SJCRH30 (cell line): ENCODE measurements around the gene CSDE1. TPM values are rescaled to one million over a fixed set of nuclear protein-coding genes. Genes with fewer than 3 reads are reported as not detected.

Source experiments
- DNase-seq, 2 experiments: peaks; one replicate each; pipeline ENCODE4 v3.0.0-alpha.2; 2015 to 2020
- H3K27ac ChIP-seq: fragments of 250-450 bp; sonication (Bioruptor Pico); 2 replicates; pipeline ENCODE4 v1.5.1; 2020; ENCODE audit warnings: mild to moderate bottlenecking, moderate library complexity
- H3K27me3 ChIP-seq: fragments of 250-450 bp; sonication (Bioruptor Pico); 2 replicates; pipeline ENCODE4 v1.5.1; 2020; ENCODE audit warnings: mild to moderate bottlenecking, moderate library complexity
- H3K36me3 ChIP-seq: fragments of 250-450 bp; sonication (Bioruptor Pico); 2 replicates; pipeline ENCODE4 v1.5.1; 2020; ENCODE audit warnings: mild to moderate bottlenecking, moderate library complexity
- H3K4me1 ChIP-seq: fragments of 250-450 bp; sonication (Bioruptor Pico); 2 replicates; pipeline ENCODE4 v1.5.1; 2020; ENCODE audit warnings: mild to moderate bottlenecking, moderate library complexity
- H3K4me3 ChIP-seq: fragments of 250-450 bp; sonication (Bioruptor Pico); 2 replicates; pipeline ENCODE4 v1.5.1; 2020; ENCODE audit warnings: mild to moderate bottlenecking, moderate library complexity
- H3K9me3 ChIP-seq: fragments of 250-450 bp; sonication (Bioruptor Pico); replicated peaks from 2 replicates; pipeline ENCODE4 v1.5.1; 2020; ENCODE audit warnings: mild to moderate bottlenecking, moderate library complexity
- total RNA-seq: library from RNA; depleted of rRNA; stranded (reverse); fragments of >200 nt; shearing (Covaris generic); gene quantifications from 2 replicates; pipeline ENCODE4 v1.2.3, GENCODE V29; 2014; rRNA removed

CSDE1 gene
- total RNA-seq, 1 experiment from 2014 or later, result 704 TPM

DNA sequence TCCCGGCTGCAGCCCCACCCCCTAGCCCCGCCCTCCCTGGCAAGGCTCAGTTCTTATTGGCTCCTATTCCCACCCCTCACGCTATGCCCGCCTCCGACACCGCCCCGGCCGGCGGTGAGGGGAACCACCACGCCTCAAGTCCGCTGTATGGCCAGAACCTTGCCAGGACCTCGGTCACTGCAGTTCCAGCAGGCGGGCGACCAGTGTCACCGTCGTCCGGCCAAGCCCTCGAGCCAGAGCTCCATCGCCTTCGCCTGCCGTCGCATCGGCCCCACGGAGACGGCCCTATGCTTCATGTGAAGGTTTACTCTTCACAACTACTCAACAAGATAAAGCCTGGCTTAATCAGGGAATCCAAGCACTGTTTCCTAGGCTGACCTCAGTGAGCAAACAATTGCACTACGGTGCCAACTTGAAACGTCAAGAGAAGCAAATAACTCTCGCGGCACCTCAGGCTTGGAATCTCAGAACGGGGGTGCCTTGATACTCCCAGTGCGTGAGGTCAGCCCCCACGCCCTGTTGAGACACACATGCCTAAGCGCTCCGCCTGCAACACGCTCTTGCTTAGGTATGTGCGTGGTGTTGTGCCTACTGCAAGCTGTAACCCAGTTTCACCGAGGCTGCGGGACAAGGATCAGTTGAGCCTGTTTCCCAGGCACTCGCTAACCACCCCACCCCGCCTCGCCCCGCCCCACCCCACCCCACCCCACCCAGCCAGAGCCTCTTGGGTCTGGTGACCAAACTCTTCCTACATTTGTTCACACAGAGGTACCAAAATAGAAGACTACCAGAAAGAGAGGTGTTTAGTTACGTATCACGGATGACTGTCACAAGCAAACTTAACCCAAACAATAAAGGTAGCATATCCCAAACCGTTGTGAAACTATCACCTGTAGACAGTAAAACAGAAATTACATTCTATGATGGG, 87.4 kb downstream of the CSDE1 start:
- Histone ChIP-seq H3K36me3 (no peaks in the 10 kb centered on the region), H3K4me1 (no peaks in the 10 kb centered on the region), H3K27me3 (no peaks in the 10 kb centered on the region), H3K4me3 (peak overlapping the region; percentile 71), H3K27ac (no peak overlapping the region), H3K9me3 (no peaks in the 10 kb centered on the region)
- DNase-seq, result peak; percentile 82 to 85

DNA sequence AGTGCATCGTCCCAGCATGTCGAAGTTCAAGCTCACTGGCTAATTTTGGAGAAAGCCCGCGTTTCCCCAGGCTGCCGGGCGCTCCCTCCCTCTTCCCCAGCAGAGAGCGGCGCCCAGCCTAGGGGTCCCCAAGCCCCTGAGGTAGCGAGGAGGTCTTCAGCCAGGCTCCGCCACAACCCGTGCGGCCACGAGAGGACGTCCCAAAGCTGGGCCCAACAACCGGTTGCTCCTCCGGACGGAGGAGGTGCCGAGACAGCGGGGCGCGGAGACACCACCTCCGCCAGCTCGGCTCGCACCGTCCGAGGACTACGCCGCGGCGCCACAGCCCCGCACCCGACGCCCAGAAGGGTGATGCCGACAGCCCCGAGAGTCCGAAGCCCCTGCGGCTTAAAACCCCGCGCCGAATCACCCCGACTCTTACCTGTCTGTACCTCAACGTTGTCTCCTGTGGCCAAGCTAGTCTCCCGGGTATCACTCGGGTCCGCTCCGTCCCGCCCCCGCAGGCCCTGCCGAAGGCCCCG, 88.2 kb downstream of the CSDE1 start, which contains the start of gene DENND2C:
DENND2C (minus strand) TSS at position 488 of the 521 bp plus-strand sequence. CDS start 44,065 bp downstream, outside the sequence.
- H3K27me3 ChIP-seq, result no peaks in the 10 kb centered on the region
- no peak within 1 kb of the TSS for H3K27ac ChIP-seq
- H3K36me3 ChIP-seq, result no peaks in the 10 kb centered on the region
- H3K4me3 ChIP-seq, result peak within 1 kb of the TSS; percentile 71
- no peak for DNase-seq
- H3K9me3 ChIP-seq, result no peaks in the 10 kb centered on the region
- no peaks in the 10 kb centered on the region for H3K4me1 ChIP-seq

DNA sequence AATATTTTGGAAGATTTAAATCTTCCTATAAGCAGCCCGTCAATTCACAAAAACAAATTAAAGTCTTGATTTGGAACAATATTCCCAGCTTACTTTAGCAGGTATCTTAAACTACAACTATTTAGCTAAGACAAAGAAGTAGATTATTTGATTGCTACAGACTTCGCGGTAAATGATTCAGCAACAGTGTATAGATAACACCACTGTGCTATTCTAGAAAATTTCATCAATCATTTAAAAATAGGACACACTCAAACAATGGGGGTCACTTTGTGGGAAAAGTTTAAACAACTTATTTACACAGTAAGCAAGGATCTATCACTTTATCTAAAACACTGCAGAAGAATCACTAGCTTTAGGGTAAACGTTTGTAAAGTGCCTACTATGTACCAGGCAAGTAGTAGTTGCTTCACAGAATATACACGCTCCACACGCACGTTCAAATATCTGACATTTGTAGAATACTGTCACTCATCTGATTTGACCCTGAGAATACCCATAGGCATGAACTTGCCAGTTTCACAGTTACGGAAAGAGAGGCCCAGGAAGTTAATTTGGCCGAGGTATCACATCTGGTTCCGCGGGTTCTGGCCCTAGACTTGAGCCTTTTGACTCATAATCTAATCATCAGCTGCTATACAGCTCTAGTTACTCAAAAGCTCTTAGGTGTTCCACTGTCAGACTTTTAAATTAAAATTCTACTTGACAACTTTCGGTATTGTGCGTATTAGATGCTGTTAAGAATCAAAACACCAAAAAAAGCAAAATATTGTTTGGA, 88.8 kb downstream of the CSDE1 start:
- Histone ChIP-seq H3K4me3 (peak overlapping the region; percentile 71), H3K9me3 (no peaks in the 10 kb centered on the region), H3K27ac (no peak overlapping the region), H3K4me1 (no peaks in the 10 kb centered on the region), H3K36me3 (no peaks in the 10 kb centered on the region), H3K27me3 (no peaks in the 10 kb centered on the region)
- no peak for DNase-seq

DNA sequence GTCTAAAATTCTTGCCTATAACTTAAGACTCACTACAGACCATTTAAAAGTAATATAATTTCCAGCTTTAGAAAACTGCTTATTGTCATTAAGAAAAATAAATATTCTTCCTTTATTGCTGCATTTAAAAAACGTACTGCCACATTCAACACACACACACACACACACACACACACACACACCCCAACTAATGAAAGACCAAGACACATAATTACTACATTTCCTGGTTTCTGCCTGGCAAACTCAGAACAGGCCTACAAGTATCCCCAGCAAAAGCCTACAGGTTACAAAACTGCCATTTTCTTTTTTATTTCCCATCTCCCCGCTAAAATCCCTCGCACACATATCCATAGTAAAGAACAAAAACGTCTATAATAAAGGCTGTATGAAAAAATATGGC, 89.4 kb downstream of the CSDE1 start:
- H3K4me1 ChIP-seq, result no peaks in the 10 kb centered on the region
- H3K4me3 ChIP-seq, result no peak overlapping the region
- H3K9me3 ChIP-seq, result no peaks in the 10 kb centered on the region
- H3K36me3 ChIP-seq, result no peaks in the 10 kb centered on the region
- no peak overlapping the region for H3K27ac ChIP-seq
- DNase-seq, result no peak
- no peaks in the 10 kb centered on the region for H3K27me3 ChIP-seq

DNA sequence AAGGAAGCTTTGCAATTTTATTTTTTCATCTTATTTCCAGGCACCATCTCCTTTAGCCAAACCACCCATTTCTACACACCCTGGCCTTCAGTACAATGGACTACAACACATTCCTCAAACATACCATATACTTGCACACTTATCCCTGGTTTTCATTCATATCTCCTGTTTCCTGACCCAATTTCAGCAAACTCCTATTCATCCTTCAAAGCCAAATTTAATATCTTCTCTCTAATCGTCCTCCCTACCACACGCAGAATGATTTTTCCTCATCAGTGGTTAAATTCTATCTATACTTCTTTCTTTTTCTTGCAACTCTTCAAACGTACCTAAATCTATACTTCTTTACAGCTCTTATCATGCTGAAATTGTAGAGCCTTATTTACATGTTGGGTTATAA, 90.8 kb downstream of the CSDE1 start:
- DNase-seq, result no peak

More for the DNA sequence above, 90.8 kb downstream of the CSDE1 start:
- Histone ChIP-seq H3K36me3 (no peaks in the 10 kb centered on the region), H3K27me3 (no peaks in the 10 kb centered on the region), H3K27ac (no peak overlapping the region), H3K4me3 (no peak overlapping the region), H3K4me1 (no peaks in the 10 kb centered on the region), H3K9me3 (no peaks in the 10 kb centered on the region)

Other genes with a start within 250 kb of the CSDE1 start
- gene TRIM33, start 246.8 kb downstream of the CSDE1 start, total RNA-seq, result 33.6 and 37.7 TPM in 2 replicates
- gene BCAS2, start 176.4 kb downstream of the CSDE1 start, total RNA-seq, result 65.5 and 67.2 TPM in 2 replicates
- 1.7 and 2.1 TPM in 2 replicates for gene DENND2C, start 87.9 kb downstream of the CSDE1 start, total RNA-seq
- gene AMPD1, start 62.4 kb downstream of the CSDE1 start, total RNA-seq, result not detected in 2 replicates
- 69.4 and 74.9 TPM in 2 replicates for gene NRAS, start 41.2 kb downstream of the CSDE1 start, total RNA-seq
- 74.1 and 80.9 TPM in 2 replicates for gene SIKE1, start 22.7 kb upstream of the CSDE1 start, total RNA-seq
- gene SYCP1, start 96.9 kb upstream of the CSDE1 start, total RNA-seq, result not detected in 2 replicates